ENCODE measurements around the gene PSMA7. TPM values are rescaled to one million over a fixed set of nuclear protein-coding genes. Genes with fewer than 3 reads are reported as not detected.

Gene PSMA7
- polyA plus RNA-seq, 1 donor = 163 TPM

DNA sequence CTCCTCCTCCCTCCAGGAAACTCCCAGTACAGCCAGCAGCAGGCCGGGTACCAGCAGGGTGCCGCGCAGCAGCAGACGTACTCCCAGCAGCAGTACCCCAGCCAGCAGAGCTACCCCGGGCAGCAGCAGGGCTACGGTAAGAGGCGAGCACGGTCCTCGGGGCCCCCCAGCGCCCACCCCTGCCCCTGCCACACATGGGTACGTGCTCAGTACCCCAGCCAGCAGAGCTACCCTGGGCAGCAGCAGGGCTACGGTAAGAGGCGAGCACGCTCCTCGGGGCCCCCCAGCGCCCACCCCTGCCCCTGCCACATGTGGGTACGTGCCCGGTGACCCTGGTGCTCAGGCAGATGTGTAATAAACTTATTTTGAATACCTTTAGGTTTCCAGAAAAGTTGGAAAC, 29.5 kb upstream of the PSMA7 start:
- Histone ChIP-seq H3K4me1 (ENCODE audit: control insufficient read depth, insufficient read depth, low read length) (no peaks in the 10 kb centered on the region), H3K9me3 (ENCODE audit: control insufficient read depth, low read depth, low read length) (no peaks in the 10 kb centered on the region), H3K4me3 (ENCODE audit: low read length) (no peak overlapping the region), H3K27me3 (ENCODE audit: control insufficient read depth, insufficient read depth, low read length) (no peaks in the 10 kb centered on the region), H3K36me3 (ENCODE audit: control insufficient read depth, insufficient read depth, low read length) (peaks cover 44% of the 10 kb centered on the region), H3K27ac (ENCODE audit: low read length) (no peak overlapping the region)
- no peak for DNase-seq
- no CpG with 5 or more reads among the region's 18 CpGs for WGBS (ENCODE audit: insufficient coverage, low lambda C conversion rate)

DNA sequence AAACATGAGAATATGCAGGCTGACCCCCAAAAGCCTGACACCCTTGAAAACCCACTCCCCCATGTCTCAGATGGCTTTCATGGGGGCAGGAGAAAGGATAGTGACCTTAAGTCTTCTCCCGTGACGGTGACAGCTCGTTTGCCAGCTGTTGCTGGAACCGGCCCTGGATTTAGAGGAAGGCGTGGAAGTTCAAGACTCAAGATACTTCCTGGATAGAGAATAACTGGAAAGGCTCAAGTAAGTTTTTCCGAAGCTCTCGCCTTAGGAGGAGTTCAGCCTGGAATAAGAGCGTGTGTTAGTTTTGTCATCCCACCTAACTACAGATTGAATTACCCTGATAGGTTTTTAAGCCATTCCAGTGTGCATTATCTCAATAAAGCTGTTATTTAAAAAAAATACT, 28.1 kb upstream of the PSMA7 start:
- Histone ChIP-seq H3K27ac (ENCODE audit: low read length) (no peak overlapping the region), H3K36me3 (ENCODE audit: control insufficient read depth, insufficient read depth, low read length) (peaks cover 47% of the 10 kb centered on the region), H3K27me3 (ENCODE audit: control insufficient read depth, insufficient read depth, low read length) (no peaks in the 10 kb centered on the region), H3K4me3 (ENCODE audit: low read length) (no peak overlapping the region), H3K4me1 (ENCODE audit: control insufficient read depth, insufficient read depth, low read length) (no peaks in the 10 kb centered on the region), H3K9me3 (ENCODE audit: control insufficient read depth, low read depth, low read length) (no peaks in the 10 kb centered on the region)
- no peak for DNase-seq
- WGBS (ENCODE audit: insufficient coverage, low lambda C conversion rate) = no CpG with 5 or more reads among the region's 8 CpGs

DNA sequence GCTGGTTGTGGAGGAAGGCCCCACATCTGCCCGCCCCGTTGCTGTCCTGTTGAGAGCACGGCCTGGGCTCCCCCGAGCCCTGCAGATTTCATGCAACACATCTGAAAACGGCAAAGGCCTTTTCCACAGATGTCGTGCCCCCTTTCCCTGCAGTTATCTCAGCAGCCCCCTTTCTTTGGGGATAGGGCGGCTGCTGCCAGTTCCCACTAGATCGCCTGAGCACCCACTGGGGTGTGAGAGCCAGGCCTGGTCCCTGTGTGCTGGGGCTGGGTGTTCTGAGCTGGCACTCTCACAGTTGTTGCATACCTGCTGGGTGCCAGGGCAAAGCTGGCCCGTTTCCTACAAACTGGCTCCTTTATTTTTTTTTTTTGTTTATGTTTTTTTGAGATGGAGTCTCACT, 27.3 kb upstream of the PSMA7 start:
- Histone ChIP-seq H3K9me3 (ENCODE audit: control insufficient read depth, low read depth, low read length) (no peaks in the 10 kb centered on the region), H3K27ac (ENCODE audit: low read length) (no peak overlapping the region), H3K4me3 (ENCODE audit: low read length) (no peak overlapping the region), H3K27me3 (ENCODE audit: control insufficient read depth, insufficient read depth, low read length) (no peaks in the 10 kb centered on the region), H3K36me3 (ENCODE audit: control insufficient read depth, insufficient read depth, low read length) (peaks cover 51% of the 10 kb centered on the region), H3K4me1 (ENCODE audit: control insufficient read depth, insufficient read depth, low read length) (no peaks in the 10 kb centered on the region)
- DNase-seq = no peak
- WGBS (ENCODE audit: insufficient coverage, low lambda C conversion rate) = no CpG with 5 or more reads among the region's 9 CpGs

DNA sequence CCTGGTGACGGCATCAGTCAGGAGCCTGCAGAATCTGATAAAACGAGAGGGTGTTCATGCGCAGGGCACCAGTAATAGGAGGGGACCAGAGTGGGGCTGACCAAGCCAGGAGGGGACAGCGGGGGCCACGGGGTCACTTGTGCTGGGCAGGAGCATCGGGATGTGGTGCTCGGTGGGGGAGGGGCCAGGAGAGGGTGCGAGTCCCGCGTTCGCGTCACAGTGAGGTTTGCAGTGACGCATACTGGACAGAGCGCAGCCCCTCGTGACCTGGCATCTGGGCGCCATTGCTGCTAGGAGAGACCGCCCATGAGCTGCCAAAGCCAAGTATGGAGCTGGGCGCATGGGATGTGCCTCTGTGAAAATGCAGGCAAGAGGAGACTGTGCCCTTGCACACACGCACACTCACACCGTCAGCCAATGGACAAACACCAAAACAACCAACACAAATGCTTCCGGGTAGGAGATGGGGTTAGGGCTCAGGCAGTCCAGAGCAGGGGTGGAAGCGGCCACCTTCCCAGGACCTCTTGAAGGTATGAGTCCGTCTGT, 25.8 kb upstream of the PSMA7 start:
- no CpG with 5 or more reads among the region's 23 CpGs for WGBS (ENCODE audit: insufficient coverage, low lambda C conversion rate)
- peaks cover 53% of the 10 kb centered on the region for H3K36me3 ChIP-seq (ENCODE audit: control insufficient read depth, insufficient read depth, low read length)
- no peaks in the 10 kb centered on the region for H3K9me3 ChIP-seq (ENCODE audit: control insufficient read depth, low read depth, low read length)
- no peaks in the 10 kb centered on the region for H3K4me1 ChIP-seq (ENCODE audit: control insufficient read depth, insufficient read depth, low read length)
- H3K27ac ChIP-seq (ENCODE audit: low read length) = no peak overlapping the region
- H3K4me3 ChIP-seq (ENCODE audit: low read length) = no peak overlapping the region
- DNase-seq = no peak
- no peaks in the 10 kb centered on the region for H3K27me3 ChIP-seq (ENCODE audit: control insufficient read depth, insufficient read depth, low read length)

DNA sequence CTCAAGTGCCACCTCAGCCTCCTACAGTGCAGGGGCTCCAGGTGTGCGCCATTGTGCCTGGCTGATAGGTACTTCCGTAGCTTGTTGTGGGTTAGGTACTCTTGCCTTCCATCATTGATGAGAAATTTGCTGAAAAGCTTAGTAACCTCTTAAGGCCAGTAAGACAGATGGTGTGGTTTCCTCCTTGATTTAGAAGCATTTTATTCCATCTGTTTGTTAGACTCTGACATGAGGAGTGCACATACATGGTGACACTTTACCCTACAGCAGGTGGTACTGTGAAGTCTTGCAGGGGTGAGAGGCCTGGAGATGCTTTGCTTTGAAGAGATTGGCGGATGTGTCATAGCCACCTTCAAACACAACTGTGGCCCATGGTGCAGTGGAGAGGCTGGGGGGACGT, 24.9 kb upstream of the PSMA7 start:
- Histone ChIP-seq H3K27me3 (ENCODE audit: control insufficient read depth, insufficient read depth, low read length) (no peaks in the 10 kb centered on the region), H3K36me3 (ENCODE audit: control insufficient read depth, insufficient read depth, low read length) (peaks cover 57% of the 10 kb centered on the region), H3K27ac (ENCODE audit: low read length) (no peak overlapping the region), H3K4me3 (ENCODE audit: low read length) (no peak overlapping the region), H3K9me3 (ENCODE audit: control insufficient read depth, low read depth, low read length) (no peaks in the 10 kb centered on the region), H3K4me1 (ENCODE audit: control insufficient read depth, insufficient read depth, low read length) (no peaks in the 10 kb centered on the region)
- no peak for DNase-seq
- no CpG with 5 or more reads among the region's 4 CpGs for WGBS (ENCODE audit: insufficient coverage, low lambda C conversion rate)

DNA sequence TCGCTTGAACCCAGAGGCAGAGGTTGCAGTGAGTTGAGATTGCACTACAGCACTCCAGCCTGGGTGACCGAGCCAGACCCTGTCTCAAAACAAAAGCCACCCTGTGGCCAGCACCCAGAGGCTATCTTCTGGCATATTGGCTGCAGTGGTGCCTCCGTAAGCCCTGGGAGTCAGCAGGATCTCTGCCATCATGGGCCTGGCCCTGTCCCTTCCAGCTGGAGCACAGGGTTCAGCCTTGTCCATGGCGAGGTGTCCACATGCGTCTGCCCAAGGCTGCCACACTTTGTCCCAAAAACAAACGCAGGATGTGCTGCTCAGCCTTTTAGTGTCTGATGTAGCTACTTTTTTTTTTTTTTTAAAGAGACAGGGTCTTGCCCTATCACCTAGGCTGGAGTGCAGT, 24.3 kb upstream of the PSMA7 start:
- H3K4me3 ChIP-seq (ENCODE audit: low read length) = no peak overlapping the region
- no peaks in the 10 kb centered on the region for H3K9me3 ChIP-seq (ENCODE audit: control insufficient read depth, low read depth, low read length)
- H3K27me3 ChIP-seq (ENCODE audit: control insufficient read depth, insufficient read depth, low read length) = no peaks in the 10 kb centered on the region
- peaks cover 57% of the 10 kb centered on the region for H3K36me3 ChIP-seq (ENCODE audit: control insufficient read depth, insufficient read depth, low read length)
- no peak overlapping the region for H3K27ac ChIP-seq (ENCODE audit: low read length)
- no peak for DNase-seq
- H3K4me1 ChIP-seq (ENCODE audit: control insufficient read depth, insufficient read depth, low read length) = no peaks in the 10 kb centered on the region
- no CpG with 5 or more reads among the region's 6 CpGs for WGBS (ENCODE audit: insufficient coverage, low lambda C conversion rate)

DNA sequence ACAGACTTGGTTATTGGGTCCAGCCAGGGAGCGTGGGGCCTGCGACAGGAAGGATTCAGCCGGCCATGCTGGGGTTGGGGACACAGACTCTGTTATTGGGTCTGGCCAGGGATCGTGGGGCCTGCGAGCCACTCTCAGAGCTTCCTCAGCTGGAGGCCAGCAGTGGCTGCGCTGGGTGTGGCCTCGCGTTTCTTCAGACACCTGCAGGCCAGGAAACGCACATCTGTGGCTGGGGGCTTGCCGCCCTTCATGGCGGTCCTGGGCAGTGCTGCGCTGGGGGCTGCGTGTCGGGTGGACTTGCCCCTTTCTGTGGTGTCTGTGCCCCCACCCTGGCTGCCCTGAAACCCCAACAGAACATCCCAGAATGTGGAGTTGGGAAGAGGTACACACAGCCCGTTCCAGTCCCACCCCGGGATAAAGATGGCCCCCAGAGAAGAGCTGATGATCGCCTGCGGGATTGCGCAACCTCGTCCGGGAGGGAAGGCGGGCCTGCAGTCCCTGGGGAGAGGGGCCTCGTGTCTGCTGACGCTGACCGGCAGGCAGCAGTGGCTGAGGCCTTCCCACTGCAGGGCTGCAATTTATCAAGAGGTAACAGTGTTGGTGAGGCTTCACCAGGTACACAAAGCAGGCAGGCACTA, 22.7 kb upstream of the PSMA7 start:
- Histone ChIP-seq H3K9me3 (ENCODE audit: control insufficient read depth, low read depth, low read length) (no peaks in the 10 kb centered on the region), H3K27me3 (ENCODE audit: control insufficient read depth, insufficient read depth, low read length) (no peaks in the 10 kb centered on the region), H3K36me3 (ENCODE audit: control insufficient read depth, insufficient read depth, low read length) (peaks cover 67% of the 10 kb centered on the region), H3K4me3 (ENCODE audit: low read length) (no peak overlapping the region), H3K4me1 (ENCODE audit: control insufficient read depth, insufficient read depth, low read length) (no peaks in the 10 kb centered on the region), H3K27ac (ENCODE audit: low read length) (no peak overlapping the region)
- no peak for DNase-seq
- no CpG with 5 or more reads among the region's 25 CpGs for WGBS (ENCODE audit: insufficient coverage, low lambda C conversion rate)

DNA sequence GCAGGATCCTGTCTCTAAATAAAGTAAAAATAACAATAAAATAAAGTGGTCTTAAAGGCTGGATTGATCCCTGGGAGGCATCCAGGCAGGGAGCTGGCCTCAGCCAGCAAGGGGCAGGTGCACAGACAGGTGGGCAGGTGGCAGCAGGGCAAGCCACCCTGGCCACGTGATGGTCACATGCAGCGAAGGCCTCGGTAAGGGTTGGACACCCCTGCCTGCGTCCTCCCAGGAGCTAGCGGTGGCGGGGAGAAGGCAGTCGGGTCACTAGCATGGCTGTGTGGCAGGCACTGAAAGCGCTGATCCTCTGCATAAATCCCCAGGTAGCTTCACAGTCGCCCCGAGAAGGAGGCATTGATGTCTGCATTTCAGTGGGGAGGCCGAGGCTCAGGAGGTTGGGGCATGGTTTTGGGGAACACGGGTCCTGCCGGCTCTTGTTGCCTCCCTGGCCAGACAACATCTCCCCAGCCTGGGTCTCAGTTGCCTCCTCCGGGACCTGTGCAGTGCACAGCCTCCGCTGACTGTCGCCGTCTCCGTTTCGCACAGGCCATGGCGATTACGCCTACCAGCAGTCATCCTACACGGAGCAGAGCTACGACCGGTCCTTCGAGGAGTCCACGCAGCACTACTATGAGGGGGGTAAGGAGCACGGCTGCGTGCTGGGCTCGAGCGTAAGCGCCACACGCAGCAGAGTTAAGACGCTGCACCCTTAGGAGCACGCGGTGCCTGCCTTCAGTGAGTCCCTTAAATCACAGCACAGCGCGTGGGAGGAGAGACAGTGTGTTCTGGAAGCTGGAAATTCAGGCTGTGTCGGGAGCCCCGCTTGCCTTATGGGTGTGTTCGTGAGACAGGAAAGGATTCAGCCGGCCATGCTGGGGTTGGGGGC, 21.9 kb upstream of the PSMA7 start:
- no peaks in the 10 kb centered on the region for H3K27me3 ChIP-seq (ENCODE audit: control insufficient read depth, insufficient read depth, low read length)
- H3K4me3 ChIP-seq (ENCODE audit: low read length) = no peak overlapping the region
- peaks cover 73% of the 10 kb centered on the region for H3K36me3 ChIP-seq (ENCODE audit: control insufficient read depth, insufficient read depth, low read length)
- no peaks in the 10 kb centered on the region for H3K4me1 ChIP-seq (ENCODE audit: control insufficient read depth, insufficient read depth, low read length)
- no peak for DNase-seq
- no CpG with 5 or more reads among the region's 41 CpGs for WGBS (ENCODE audit: insufficient coverage, low lambda C conversion rate)
- no peaks in the 10 kb centered on the region for H3K9me3 ChIP-seq (ENCODE audit: control insufficient read depth, low read depth, low read length)
- no peak overlapping the region for H3K27ac ChIP-seq (ENCODE audit: low read length)

DNA sequence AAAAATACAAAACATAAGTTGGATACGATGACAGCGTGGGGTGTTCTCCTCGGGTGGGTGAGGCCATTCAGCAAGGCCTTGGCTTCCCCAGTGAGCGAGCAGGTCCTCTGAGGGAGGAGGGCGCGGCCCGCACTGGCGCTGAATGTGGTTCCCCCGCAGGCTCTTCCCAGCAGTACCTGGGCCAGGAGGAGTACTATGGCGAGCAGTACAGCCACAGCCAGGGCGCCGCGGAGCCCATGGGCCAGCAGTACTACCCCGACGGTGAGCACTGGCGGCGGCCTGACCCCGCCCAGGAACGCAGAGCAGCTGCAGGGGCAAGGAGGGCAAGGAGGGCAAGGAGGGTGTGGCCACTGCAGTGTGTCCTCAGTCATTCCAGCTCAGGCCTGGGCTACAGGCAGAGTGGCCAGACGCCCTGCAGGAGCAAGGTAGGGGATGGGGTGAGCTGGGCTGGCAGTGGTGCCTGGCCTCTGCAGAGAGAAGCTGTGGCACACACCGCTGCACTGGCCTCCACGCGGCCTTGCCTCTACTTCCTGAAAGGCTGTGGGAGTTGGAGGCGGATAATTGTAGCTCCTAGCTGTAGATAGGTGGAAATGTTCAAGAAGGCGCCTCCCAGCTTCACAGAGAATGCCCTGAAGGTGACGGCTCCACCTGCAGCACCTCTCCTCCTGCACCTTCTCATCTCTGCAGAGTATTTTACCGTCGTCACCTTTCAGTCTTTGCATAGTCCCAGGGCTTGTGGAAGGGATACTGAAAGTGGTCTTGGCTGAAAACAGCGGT, 21.0 kb upstream of the PSMA7 start:
- H3K4me1 ChIP-seq (ENCODE audit: control insufficient read depth, insufficient read depth, low read length) = no peaks in the 10 kb centered on the region
- WGBS (ENCODE audit: insufficient coverage, low lambda C conversion rate) = no CpG with 5 or more reads among the region's 29 CpGs
- DNase-seq = no peak
- H3K27ac ChIP-seq (ENCODE audit: low read length) = no peak overlapping the region
- H3K4me3 ChIP-seq (ENCODE audit: low read length) = no peak overlapping the region
- H3K9me3 ChIP-seq (ENCODE audit: control insufficient read depth, low read depth, low read length) = no peaks in the 10 kb centered on the region
- H3K36me3 ChIP-seq (ENCODE audit: control insufficient read depth, insufficient read depth, low read length) = peaks cover 76% of the 10 kb centered on the region
- H3K27me3 ChIP-seq (ENCODE audit: control insufficient read depth, insufficient read depth, low read length) = no peaks in the 10 kb centered on the region

DNA sequence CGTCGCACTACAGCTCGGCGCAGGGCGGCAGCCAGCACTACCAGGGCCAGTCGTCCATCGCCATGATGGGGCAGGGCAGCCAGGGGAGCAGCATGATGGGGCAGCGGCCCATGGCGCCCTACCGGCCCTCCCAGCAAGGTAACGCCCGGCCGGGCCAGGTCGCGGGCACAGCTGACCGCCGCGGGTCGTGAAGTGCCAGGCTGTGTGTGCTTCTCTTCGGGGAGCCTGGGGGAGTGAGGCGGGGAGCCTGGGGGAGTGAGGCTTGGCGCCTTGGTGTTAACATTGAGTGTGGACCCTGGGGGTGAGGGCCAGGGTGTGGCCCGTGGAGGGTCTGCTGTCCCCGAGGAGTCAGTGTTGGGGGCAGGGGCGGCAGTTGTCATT, 20.3 kb upstream of the PSMA7 start:
- H3K4me3 ChIP-seq (ENCODE audit: low read length) = no peak overlapping the region
- no peaks in the 10 kb centered on the region for H3K9me3 ChIP-seq (ENCODE audit: control insufficient read depth, low read depth, low read length)
- no peak overlapping the region for H3K27ac ChIP-seq (ENCODE audit: low read length)
- peaks cover 74% of the 10 kb centered on the region for H3K36me3 ChIP-seq (ENCODE audit: control insufficient read depth, insufficient read depth, low read length)
- no peaks in the 10 kb centered on the region for H3K27me3 ChIP-seq (ENCODE audit: control insufficient read depth, insufficient read depth, low read length)
- no peaks in the 10 kb centered on the region for H3K4me1 ChIP-seq (ENCODE audit: control insufficient read depth, insufficient read depth, low read length)
- no peak for DNase-seq
- no CpG with 5 or more reads among the region's 25 CpGs for WGBS (ENCODE audit: insufficient coverage, low lambda C conversion rate)
